Activated CD4-positive, alpha-beta T cell treated with anti-CD3 and anti-CD28 coated beads for 4 hours (primary cell): Measurements from ENCODE around the gene HTATSF1.

Source experiments
- DNase-seq, 2 donors: peaks; one replicate each; pipeline ENCODE4 v3.0.0-alpha.2; 2020

Gene HTATSF1, protein sequence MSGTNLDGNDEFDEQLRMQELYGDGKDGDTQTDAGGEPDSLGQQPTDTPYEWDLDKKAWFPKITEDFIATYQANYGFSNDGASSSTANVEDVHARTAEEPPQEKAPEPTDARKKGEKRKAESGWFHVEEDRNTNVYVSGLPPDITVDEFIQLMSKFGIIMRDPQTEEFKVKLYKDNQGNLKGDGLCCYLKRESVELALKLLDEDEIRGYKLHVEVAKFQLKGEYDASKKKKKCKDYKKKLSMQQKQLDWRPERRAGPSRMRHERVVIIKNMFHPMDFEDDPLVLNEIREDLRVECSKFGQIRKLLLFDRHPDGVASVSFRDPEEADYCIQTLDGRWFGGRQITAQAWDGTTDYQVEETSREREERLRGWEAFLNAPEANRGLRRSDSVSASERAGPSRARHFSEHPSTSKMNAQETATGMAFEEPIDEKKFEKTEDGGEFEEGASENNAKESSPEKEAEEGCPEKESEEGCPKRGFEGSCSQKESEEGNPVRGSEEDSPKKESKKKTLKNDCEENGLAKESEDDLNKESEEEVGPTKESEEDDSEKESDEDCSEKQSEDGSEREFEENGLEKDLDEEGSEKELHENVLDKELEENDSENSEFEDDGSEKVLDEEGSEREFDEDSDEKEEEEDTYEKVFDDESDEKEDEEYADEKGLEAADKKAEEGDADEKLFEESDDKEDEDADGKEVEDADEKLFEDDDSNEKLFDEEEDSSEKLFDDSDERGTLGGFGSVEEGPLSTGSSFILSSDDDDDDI

DNA sequence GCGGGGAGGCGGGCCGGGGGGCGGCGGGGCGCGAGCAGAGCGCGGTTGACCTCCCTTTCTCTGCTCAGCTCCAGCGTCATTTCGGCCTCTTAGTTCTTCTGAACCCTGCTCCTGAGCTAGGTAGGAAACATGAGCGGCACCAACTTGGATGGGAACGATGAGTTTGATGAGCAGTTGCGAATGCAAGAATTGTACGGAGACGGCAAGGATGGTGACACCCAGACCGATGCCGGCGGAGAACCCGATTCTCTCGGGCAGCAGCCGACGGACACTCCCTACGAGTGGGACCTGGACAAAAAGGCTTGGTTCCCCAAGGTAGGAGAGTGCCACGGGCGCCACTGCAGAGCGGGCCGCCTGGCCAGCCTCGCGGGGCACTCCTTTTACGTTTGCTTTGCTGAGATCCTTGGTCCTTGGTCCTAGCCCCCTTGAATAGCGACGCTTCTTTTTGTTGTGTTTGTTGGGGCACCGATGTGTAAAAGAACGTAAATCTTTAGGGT is at the start of gene HTATSF1:
TSS of gene HTATSF1 (plus strand) at position 37 of the 497 bp plus-strand sequence. CDS start at position 130, 93 bp downstream.
- DNase-seq, result no peak

DNA sequence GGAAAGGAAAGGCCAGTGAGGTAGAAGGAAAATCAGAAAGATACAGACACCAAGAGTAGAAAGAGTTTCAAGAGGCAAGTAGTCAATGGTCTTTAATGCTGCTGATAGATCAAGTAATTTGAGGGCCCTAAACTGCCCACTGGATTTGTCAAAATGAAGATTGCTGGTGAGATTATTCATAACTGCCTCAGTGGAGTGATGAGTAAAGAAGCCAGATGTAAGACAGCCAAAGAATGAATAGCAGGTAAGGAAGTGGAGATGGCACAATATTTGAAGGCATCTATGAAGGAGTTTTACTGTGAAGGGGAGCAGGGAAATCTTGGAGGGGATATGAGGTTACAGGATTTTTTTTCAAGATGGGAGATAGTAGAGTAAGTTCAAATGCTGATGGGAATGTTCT is 49.4 kb upstream of the HTATSF1 start:
- DNase-seq, result no peak

DNA sequence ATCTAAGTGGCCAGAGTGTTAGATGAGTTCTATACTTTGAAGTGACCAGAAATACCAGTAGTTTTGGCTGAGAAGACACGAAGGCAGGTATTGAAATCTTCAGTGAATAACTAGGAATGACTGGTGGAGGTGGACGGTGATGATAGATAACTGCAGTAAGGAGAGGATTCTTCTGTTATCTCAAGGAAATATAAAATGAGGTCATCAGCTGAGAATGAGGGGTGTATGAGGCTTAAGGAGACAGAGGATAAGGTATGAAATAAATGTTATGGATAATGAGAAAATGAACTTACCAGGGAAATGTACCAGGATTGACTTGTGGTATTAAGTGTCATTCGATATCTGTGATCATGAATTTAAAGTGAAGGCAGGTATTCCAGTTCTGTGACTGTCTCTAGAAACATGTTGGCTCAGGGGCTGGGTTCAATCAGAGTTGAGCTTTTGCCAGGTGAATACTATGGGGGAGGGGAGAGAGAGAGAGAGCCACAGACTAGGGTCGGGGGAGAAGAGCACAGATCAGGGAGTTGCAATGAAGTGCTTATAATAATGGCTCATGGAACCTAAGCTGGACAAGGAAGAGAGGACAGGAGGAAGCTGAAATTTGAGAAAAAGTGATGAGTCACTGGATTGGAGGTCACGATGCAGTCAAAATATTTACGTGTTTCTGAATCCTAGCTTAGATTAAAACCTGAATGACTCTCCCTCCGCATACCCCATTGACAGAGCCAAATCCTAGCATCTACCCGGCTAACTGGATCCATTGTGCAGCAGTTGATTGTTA is 47.2 kb upstream of the HTATSF1 start:
- no peak for DNase-seq

DNA sequence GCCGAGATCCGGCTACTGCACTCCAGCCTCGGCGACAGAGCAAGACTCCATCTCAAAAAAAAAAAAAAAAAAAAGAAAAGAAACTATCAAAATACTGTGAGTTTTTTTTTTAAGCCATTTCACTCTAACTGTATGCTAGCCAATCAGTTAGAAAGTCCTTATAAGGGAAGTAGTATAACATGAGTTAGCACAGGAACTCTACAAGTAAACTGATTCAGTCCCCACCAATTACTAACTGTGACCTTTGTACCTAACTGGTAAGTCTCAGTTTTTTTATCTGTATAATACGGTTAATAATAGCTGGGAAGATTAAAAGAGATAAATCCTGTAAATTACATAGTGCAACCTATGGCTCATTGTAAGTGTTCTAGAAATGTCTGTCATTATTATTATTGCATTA is 44.8 kb upstream of the HTATSF1 start:
- DNase-seq, result no peak

DNA sequence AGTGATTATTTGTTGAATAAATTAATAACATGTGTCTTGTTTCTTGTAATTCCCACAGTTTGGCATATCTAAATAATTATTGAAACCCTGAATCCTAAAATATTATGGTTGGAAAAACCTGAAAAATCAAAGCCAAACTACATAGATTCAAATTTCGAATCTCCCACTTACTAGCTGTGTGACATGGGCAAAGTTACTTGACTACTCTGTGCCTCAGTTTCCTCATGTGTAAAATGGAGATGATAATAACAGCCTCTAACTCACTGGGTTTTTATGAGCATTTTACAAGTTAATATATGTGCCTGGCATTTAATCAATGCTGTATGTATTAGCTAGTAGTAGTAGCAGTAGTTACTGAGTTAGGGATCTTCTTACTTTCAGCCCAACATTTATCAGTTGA is 44.3 kb upstream of the HTATSF1 start:
- no peak for DNase-seq

DNA sequence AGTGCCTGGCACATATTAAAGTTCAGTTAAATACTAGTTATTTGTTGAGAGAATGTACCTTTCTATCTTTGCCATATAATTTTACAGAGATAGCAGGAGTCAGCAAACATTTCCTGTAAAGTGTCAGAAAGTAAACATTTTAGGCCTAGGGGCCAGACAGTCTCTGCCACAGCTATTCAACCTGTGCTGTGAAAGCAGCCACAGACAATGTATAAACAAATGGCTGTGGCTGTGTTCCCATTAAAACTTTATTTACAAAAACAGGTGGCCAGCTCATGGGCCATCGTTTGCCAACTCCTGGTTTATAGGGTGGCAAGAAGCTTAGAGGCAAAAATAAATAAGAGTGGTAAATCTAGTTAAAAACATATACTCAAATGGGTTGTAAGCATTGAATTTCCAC is 43.6 kb upstream of the HTATSF1 start:
- DNase-seq, result no peak

DNA sequence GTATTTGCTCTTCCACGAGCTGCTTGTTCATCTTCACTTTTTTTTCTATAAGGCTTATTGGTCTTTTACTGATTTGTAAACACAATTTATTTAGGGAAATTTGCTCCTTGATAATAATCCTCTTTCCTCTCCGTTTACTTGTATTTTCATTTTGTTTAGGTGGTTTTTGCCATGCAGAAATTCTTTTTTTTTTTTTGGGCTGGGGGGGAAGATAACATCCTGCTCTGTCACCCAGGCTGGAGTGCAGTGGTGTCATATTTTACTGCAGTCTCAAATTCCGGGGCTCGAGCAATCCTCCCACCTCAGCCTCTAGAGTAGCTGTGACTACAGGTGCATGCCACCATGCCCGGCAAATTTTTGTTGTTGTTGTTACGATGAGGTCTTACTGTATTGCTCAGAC is 41.3 kb upstream of the HTATSF1 start:
- DNase-seq, result no peak

DNA sequence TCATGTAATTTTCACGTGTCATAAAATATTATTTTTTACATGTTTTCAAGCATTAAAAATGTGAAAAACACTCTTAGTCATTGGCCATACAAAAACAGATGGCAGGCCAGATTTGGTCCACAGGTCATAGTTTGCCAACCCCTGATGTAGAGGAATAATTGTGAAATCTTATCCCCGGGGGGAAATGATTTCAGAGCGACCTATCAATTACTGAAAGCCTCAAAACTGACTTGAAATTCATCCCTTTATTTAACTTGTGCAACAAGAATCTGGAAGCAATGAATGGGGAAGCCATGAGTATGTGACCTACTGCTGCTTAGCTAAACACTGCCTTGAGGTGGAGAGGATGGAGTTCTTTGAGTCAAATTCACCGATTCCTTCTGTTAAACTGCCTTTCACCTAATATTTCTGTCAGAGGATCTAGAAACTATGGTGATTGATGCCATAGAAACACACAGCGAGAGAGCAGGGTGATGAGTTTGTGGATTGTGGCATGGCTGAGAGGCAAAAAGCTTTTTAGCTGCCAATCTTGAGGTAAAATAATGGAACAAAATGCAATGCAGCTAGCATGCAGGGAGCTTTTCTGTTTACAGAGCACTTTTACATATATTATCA is 40.0 kb upstream of the HTATSF1 start:
- DNase-seq, result no peak

DNA sequence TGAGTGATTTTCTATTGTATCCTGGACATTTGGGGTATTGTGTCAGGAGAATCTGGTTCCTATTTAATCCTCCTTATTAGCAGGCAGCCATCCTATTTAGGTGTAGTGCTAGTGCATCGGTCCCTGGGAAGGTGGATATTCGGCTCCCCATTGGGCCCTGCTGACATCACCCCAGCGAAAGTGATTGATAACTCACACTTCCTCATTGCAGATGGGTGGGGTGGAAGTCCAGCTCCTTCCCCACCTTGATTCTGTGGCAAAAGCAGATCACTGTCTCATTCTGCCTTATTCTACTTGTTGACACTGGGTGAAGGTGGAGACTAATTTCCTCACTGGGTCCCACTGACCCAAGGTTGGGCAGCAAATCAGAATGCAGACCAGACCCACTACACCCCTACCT is 32.8 kb upstream of the HTATSF1 start:
- no peak for DNase-seq

DNA sequence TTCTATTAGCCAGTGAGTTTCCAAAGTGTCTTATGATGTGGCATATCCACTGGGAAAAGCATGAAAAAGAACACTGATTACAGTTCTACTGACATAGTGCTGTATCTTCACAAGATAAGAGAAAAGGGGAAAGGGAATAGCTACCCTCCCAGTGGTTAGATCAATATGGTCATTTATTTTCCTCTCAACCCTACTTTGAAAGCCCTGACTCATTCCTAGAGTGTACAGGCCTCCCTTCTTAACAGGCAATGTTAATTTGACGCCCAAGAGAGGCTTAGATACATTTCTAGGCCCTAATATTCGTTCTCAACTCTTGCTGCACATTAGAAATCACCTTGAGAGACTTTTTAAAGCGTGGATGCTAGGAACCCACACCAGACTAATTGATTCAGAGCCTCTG is 30.1 kb upstream of the HTATSF1 start:
- no peak for DNase-seq

DNA sequence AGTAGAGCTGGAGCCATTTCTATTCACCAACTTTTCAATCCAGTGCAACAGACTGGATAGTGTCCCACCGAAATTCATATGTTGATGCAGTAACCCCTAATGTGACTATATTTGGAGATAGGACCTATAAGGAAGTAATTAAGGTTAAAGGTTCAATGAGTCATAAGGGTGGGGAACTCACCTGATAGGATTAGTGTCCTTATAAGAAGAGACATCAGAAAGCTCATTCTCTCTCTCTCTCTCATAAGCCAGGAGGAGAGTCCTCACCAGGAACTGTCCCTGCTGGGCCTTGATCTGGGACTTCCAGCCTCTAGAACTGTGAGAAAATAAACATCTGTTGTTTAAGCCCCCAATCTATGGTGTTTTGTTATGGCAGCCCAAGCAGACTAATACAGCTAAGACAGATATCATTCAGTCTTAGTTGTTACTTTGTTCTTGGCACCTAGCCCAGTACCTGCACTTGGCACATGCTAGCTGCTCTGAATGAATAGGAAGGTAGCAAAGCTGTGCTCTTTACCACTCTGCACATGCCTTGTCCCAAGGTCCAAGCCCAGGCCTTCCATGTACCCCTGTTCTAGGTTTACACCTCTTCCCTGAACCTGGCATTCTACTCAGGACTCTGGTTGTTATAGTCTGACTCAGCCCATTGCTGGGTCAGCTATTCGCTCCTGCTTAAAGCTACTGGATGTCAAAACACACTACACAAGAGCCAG is 28.8 kb upstream of the HTATSF1 start:
- DNase-seq, result no peak

DNA sequence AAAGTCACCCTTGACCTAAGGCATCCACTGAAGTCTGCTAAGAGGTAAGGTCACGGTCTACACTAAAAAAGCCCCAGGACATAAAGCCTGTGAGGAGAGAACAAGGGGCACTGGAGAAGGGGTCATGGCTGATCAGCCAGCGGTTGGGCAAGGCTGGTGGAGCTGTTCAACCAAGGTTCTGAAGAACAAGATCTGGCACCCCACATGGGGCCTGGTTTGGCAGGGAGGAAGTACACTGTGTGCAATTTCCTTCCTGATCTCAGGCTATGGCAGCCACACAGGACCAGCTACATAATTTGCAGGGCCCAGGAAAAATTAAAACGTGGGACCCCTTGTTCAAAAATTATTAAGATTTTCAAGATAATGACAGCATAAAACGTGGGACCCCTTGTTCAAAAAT is 23.7 kb upstream of the HTATSF1 start:
- DNase-seq, result no peak

DNA sequence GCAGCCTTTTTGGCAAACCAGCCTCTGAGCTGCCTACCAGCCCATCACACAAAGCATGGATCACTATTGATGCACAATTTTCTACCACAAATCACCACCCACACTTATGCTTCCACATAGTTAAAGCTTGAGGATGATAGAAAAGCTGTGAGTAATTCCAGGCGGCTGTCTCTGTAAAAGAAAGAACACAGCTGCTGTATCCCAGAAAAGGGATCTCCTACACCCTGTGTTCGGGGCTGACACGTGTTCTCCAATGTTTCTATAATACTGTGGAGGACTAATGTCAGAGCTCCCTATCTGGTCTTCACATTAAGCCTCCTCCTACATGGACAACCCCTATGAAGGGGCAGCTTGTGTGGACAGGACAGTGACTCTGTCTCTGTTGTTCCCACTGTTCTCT is 22.2 kb upstream of the HTATSF1 start:
- no peak for DNase-seq

DNA sequence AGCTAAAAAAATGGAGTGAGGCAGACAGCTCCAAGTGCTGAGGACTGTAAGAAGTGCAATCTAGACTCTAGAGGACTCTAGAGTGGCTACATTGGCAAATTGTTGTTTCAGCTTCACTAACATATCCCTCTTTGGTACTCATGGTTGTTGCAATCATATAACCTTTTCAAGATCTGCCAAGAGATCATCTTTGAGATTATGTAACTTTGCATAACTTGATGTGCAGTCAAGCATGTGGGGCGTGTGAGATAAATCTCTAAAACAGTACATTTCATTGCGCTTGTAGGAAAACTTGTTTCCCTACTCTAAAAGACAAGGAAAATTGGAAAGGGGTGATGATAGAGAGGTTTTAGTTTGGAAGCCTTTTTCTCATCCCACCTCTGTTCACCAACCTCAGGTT is 20.9 kb upstream of the HTATSF1 start:
- no peak for DNase-seq

DNA sequence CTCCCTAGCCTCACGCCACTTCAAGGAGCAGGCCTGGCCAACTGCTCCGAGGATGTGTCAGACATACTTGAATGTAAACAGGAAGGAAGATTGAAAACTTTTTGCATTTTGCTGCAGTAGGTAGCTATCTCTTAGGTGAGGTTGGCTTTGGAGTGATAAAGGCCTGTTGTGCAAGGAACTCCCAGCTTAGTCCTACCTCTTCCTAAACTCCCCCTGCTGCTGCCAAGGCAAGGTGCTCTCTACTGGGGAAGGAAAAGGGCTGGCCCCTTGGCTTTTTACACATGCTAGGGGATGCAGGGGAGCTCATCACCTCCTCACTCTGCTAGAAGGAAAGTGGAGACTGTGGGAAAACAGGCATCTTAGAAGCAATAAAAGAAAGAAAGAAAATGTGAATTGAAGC is 20.4 kb upstream of the HTATSF1 start:
- DNase-seq, result no peak

DNA sequence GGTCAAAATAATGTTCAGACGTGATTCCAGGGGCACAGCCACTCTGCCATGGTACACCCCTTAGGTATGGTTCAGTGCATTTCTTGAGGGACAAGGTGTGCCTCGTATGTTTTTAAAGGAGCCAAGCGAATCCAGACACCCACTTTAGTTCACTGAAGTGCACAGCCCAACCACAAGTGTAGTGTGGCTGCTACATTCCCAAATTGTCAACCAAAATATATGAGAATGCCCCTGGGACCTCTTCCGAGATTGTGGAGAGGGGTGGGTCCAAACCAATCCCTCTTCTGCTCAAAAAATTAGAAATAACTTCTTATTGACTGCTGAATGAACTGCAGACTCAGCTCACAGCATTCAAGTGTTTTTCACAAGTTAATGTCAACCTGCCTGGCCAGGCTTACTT is 17.0 kb upstream of the HTATSF1 start:
- no peak for DNase-seq

DNA sequence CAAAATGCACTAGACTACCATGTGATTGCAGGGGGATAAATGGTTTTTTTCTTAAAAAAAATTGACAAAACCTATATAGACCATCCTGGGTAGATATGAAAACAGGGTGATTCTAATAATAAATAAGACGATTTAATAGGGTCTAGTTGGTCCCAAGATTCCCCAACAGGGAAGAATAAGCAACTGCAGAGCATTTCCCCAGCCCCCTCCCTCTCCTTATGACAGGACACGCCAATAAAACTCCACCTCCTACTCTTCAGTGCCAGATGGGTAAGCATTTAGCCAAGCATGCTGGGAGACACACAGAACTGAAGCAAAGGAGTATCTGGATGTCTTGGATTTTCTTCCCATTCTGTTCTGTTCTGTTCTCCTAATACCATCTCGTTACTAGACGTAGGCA is 9.7 kb upstream of the HTATSF1 start, which contains the start of gene BRS3:
TSS of gene BRS3 (plus strand) at position 301 of the 400 bp plus-strand sequence. CDS start 168 bp downstream, outside the sequence.
- no peak for DNase-seq

DNA sequence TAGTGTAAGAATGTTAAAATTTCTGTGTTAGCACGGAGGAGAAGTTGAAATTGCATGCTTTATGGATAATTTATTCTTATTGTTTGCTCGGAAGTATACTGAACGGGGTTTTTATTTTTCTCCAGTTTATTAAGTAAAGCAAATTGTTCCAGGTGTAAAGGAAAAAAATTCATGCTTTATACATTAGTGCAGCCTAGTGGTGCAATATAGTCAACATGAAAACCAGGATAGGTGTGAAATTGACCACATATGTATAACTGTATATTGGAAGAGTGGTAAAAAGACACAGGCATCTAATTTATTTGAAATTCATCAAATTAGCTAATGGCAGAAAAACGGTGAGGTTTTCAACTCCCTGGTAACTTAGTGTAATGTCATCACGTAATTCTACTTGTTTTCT is 8.7 kb upstream of the HTATSF1 start:
- DNase-seq, result no peak

DNA sequence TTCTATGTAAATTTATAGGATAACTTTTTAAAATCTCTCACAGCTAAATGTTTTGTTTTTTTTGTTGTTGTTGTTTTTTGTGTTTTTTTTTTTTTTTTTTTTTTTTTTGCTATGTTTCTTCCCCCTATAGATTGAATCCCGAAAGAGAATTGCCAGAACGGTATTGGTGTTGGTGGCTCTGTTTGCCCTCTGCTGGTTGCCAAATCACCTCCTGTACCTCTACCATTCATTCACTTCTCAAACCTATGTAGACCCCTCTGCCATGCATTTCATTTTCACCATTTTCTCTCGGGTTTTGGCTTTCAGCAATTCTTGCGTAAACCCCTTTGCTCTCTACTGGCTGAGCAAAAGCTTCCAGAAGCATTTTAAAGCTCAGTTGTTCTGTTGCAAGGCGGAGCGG is 5.6 kb upstream of the HTATSF1 start:
- DNase-seq, result no peak

DNA sequence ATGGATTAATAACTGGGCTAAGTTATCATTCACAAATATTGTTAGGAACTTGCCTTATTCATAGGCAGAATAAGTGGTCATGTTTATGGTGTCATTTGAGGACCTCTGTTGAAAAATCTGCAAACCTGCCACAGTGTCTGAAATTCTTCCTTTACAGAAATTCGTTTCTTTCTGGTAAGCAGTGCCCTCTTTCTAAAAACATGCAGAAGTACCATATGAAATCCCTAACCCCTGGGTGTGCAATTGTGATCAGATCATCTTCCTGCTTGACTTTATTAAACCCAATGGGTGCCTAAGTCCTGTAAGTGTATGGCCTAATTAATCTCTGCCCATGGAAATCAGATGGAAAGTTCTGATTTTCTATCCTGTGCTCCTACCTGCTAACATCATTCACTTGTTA is 4.4 kb upstream of the HTATSF1 start:
- no peak for DNase-seq

DNA sequence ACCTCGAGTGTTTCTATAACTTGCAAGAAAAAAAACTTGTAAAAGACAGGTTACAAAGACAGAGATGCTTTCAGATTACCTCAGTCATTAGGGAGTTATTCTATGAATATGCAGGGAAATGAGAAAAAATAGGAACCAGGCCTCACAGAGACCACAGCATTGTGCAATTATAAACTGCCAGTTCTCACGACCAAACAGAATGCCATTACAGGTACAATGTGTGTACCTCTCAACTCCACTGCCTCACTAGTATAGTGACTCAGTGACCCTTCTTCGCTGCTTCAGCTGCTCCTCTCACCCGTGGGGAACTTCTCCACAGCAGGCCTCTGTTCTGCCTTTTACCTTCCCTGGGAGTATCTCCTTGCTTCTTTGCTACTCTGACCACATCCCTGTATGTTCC is 2.3 kb upstream of the HTATSF1 start:
- DNase-seq, result no peak

DNA sequence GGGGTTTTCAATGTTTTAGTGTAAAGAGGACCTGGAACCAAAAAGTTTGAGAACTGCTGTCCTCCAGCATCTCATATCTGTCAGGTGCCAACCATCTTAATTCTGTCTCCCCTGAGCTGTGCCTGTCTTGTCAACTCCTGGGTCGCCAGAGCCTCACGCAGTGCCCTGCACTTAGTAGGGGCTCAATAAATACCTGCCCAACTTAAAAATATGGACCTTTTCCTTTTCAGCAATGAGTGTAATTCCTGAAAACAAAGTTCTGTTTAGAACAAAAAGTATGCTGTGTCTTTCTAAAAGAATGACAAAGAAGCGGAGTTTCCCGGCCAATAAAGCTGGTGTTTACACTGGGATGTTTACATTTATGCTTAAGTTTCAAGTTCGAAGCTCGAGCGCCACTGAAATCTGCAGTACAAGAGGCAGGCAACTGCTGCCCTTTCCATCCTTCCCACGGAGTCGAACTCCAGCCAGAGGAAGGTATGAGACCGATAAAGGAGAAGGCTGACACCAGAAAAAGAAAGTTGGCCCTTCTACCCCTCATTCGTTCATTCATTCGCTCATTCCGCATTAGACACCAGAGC is 1.1 kb upstream of the HTATSF1 start:
- no peak for DNase-seq
